Keratinocyte (primary cell): ENCODE measurements around the gene RBFOX1. TPM values are rescaled to one million over a fixed set of nuclear protein-coding genes. Genes with fewer than 3 reads are reported as not detected.

ENCODE experiments used
- DNase-seq: peaks from one replicate; pipeline ENCODE4 v3.0.0-alpha.2; 2011; ENCODE audit warnings: low read depth, missing footprints, low spot score
- FAIRE-seq: peaks from 2 replicates; lab custom pipeline; 2011; peaks lifted over from hg19 to GRCh38; lab: Jason Lieb, UNC
- H2AFZ ChIP-seq: 2 replicates; pipeline ENCODE4 v1.6.0; 2012; ENCODE audit warnings: low read length, control low read depth, inconsistent platforms; ENCODE audit not compliant: control insufficient read depth
- H3K27ac ChIP-seq: 2 replicates; pipeline ENCODE4 v1.5.1; 2011; ENCODE audit warnings: low read length; ENCODE audit not compliant: control insufficient read depth, insufficient read depth
- H3K27me3 ChIP-seq: 3 replicates; pipeline ENCODE4 v1.6.0; 2011; ENCODE audit warnings: low read length; ENCODE audit not compliant: control insufficient read depth, insufficient read depth; ENCODE audit errors: extremely low read depth
- H3K36me3 ChIP-seq, 2 experiments: 2 replicates in 1 of 2; 3 replicates in 1 of 2; pipeline ENCODE4 v1.5.1; 2011; ENCODE audit warnings: low read length in 2 of 2, mild to moderate bottlenecking in 1 of 2; ENCODE audit not compliant: control insufficient read depth in 2 of 2, insufficient read depth in 2 of 2; ENCODE audit errors: extremely low read depth in 1 of 2
- H3K4me1 ChIP-seq: 3 replicates; pipeline ENCODE4 v1.5.1; 2011; ENCODE audit warnings: low read length; ENCODE audit not compliant: control insufficient read depth, insufficient read depth; ENCODE audit errors: extremely low read depth
- H3K4me2 ChIP-seq: 3 replicates; pipeline ENCODE4 v1.6.0; 2011; ENCODE audit warnings: low read depth, low read length; ENCODE audit not compliant: control insufficient read depth, insufficient read depth; ENCODE audit errors: extremely low read depth
- H3K4me3 ChIP-seq, 3 experiments: fragments of 200-600 bp in 1 of 3; sonication (generic) in 1 of 3; 2 replicates in 2 of 3; 3 replicates in 1 of 3; pipeline ENCODE4 v1.5.1; 2011 to 2016; ENCODE audit warnings: low read length in 3 of 3, mild to moderate bottlenecking in 3 of 3, control low read depth in 2 of 3, inconsistent platforms in 1 of 3, low read depth in 1 of 3, mixed read lengths in 1 of 3, mixed run types in 1 of 3, moderate library complexity in 1 of 3; ENCODE audit not compliant: control insufficient read depth in 2 of 3, insufficient read depth in 2 of 3; ENCODE audit errors: extremely low read depth in 1 of 3
- H3K79me2 ChIP-seq: 2 replicates; pipeline ENCODE4 v1.6.0; 2012; ENCODE audit warnings: low read length; ENCODE audit not compliant: control insufficient read depth, insufficient read depth
- H3K9ac ChIP-seq: 3 replicates; pipeline ENCODE4 v1.6.0; 2011; ENCODE audit warnings: low read length; ENCODE audit not compliant: control insufficient read depth, insufficient read depth; ENCODE audit errors: extremely low read depth
- H3K9me1 ChIP-seq: 3 replicates; pipeline ENCODE4 v1.6.0; 2011; ENCODE audit warnings: low read length; ENCODE audit not compliant: control insufficient read depth, insufficient read depth; ENCODE audit errors: extremely low read depth
- H3K9me3 ChIP-seq: 2 replicates; pipeline ENCODE4 v1.5.1; 2012; ENCODE audit warnings: low read depth, low read length; ENCODE audit not compliant: control insufficient read depth
- H4K20me1 ChIP-seq: 3 replicates; pipeline ENCODE4 v1.6.0; 2011; ENCODE audit warnings: low read length; ENCODE audit not compliant: control insufficient read depth, insufficient read depth; ENCODE audit errors: extremely low read depth
- CTCF ChIP-seq, 3 experiments: IDR thresholded peaks in 1 of 3; conservative IDR thresholded peaks in 1 of 3; optimal IDR thresholded peaks in 1 of 3; 2 replicates in 2 of 3; 3 replicates in 1 of 3; pipeline versions ENCODE3 to v1.5.1; 2011; ENCODE audit warnings: low read length in 3 of 3, mild to moderate bottlenecking in 3 of 3, moderate library complexity in 2 of 3, control low read depth in 1 of 3, inconsistent platforms in 1 of 3; ENCODE audit not compliant: insufficient read depth in 2 of 3; ENCODE audit errors: extremely low read depth in 1 of 3
- EZH2 ChIP-seq: IDR thresholded peaks from one replicate; pipeline ENCODE4 v1.6.1; 2012; ENCODE audit warnings: inconsistent platforms, mild to moderate bottlenecking, low read length, moderate library complexity
- dilution Hi-C: fragments of 300-500 bp; cut with MboI; formaldehyde crosslinking; loops from one replicate; pipeline ENCODE4 v1.7.0; 2020; ENCODE audit warnings: low sequenced_read_pairs; ENCODE audit not compliant: extremely low pct_ligation_motif_present
- polyA plus RNA-seq, 5 experiments: library from polyadenylated mRNA; depleted of rRNA in 3 of 5; stranded (reverse) in 3 of 5; stranded (forward) in 1 of 5; unstranded in 1 of 5; fragments of >200 nt; gene quantifications; 1 replicate in 1 of 5; 2 replicates in 3 of 5; 3 replicates in 1 of 5; pipeline versions ENCODE4 v1.2.1 to v1.2.3, GENCODE V29; 2011 to 2012; ENCODE audit warnings: missing spikeins in 2 of 5, low read depth in 1 of 5, low replicate concordance in 1 of 5

The RBFOX1 gene
- polyA plus RNA-seq, 1 donor (not counting 4 experiments of a cell fraction or from before 2014, with no cell fraction given): not detected

DNA sequence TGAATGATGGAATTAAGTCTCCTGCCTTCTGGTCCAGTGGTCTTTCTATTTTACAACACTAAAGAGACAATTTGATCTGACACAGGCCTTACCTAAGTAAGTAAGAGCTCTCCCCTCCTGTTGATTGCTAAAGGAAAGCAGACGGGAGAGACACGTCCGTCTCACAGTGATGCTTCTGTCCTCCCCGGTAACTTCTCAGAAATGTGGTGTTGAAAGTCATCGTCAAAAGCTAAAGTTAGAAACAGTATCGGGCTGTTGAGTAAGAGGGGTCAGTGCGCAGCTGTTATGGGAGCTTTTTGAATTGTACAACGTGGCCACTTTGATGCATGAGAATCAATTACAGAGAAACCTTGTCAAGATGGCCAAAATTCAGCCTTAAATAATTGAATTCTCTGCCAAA is 1.9 kb upstream of the RBFOX1 start:
- no peak overlapping the region for H3K4me3 ChIP-seq

GRCh38 chr16:7331997-7332396 is 648 bp upstream of the RBFOX1 start:
- no peak overlapping the region for H3K9ac ChIP-seq
- H3K36me3 ChIP-seq: no peaks in the 10 kb centered on the region
- DNase-seq: no peak
- H3K9me1 ChIP-seq: no peaks in the 10 kb centered on the region
- no peak overlapping the region for H3K4me2 ChIP-seq
- no peaks in the 10 kb centered on the region for H3K4me1 ChIP-seq
- H2AFZ ChIP-seq: no peak overlapping the region
- dilution Hi-C loops: no loop called here
- H3K27ac ChIP-seq: no peak overlapping the region
- H3K79me2 ChIP-seq: no peaks in the 10 kb centered on the region
- no peaks in the 10 kb centered on the region for H4K20me1 ChIP-seq
- FAIRE-seq: no peak
- no peak overlapping the region for H3K4me3 ChIP-seq
- H3K9me3 ChIP-seq: no peaks in the 10 kb centered on the region
- no peaks in the 10 kb centered on the region for H3K27me3 ChIP-seq
- TF ChIP-seq CTCF (optimal IDR thresholded peaks at IDR 0.05 in 1 of 3, IDR thresholded peaks at IDR 0.05 in 1 of 3, conservative IDR thresholded peaks at IDR 0.05 in 1 of 3; ENCODE audit: extremely low read depth in 1 of 3, insufficient read depth in 2 of 3, low read length in 3 of 3) (no peak), EZH2 (no peak)

More for the DNA sequence above, 1.9 kb upstream of the RBFOX1 start:
- Histone ChIP-seq H3K9me1 (no peaks in the 10 kb centered on the region), H3K79me2 (no peaks in the 10 kb centered on the region), H3K9ac (no peak overlapping the region), H3K27ac (no peak overlapping the region), H3K4me1 (no peaks in the 10 kb centered on the region), H3K4me2 (no peak overlapping the region), H3K9me3 (peaks cover 6% of the 10 kb centered on the region), H2AFZ (no peak overlapping the region), H3K36me3 (no peaks in the 10 kb centered on the region), H4K20me1 (no peaks in the 10 kb centered on the region), H3K27me3 (no peaks in the 10 kb centered on the region)
- dilution Hi-C loops: no loop called here
- TF ChIP-seq EZH2 (no peak), CTCF (optimal IDR thresholded peaks at IDR 0.05 in 1 of 3, IDR thresholded peaks at IDR 0.05 in 1 of 3, conservative IDR thresholded peaks at IDR 0.05 in 1 of 3; ENCODE audit: extremely low read depth in 1 of 3, insufficient read depth in 2 of 3, low read length in 3 of 3) (no peak)
- FAIRE-seq (no peak), DNase-seq (no peak)
